ENCODE results near the gene SLC36A1. TPM values are rescaled to one million over a fixed set of nuclear protein-coding genes. Genes with fewer than 3 reads are reported as not detected.

The SLC36A1 gene
- total RNA-seq, 1 experiment from 2014 or later = 13.6 TPM

DNA sequence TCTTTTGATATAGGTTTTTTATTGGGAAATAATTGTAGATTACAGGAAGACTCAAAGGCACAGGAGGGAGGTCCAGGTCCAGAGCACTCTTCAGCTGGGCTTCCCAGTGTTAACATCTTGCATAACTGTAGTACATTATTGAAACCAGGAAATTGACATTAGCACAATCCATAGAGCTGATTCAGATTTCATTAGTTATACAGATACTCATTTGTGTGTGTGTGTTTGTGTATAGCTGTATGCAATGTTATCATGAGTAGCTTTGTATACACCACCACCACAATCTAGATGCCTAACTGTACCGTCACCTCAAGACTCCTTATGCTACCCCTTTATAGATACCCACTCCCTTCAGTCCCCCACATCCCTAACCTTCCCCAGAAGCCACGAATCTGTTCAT lies 47.9 kb downstream of the SLC36A1 start:
- DNase-seq (ENCODE audit: low read depth, low spot score) (no peak), ATAC-seq (no peak)
- Histone ChIP-seq H3K27ac (ENCODE audit: low read length) (no peak overlapping the region), H3K4me3 (ENCODE audit: low read depth in 2 of 2, low read length in 2 of 2) (no peak overlapping the region), H3K9me3 (ENCODE audit: control insufficient read depth, insufficient read depth, low read depth, low read length) (no peaks in the 10 kb centered on the region), H3K36me3 (ENCODE audit: control insufficient read depth, insufficient read depth, low read length) (no peaks in the 10 kb centered on the region), H3K4me1 (ENCODE audit: control insufficient read depth, insufficient read depth, low read length) (no peaks in the 10 kb centered on the region), H3K27me3 (ENCODE audit: control insufficient read depth, insufficient read depth, low read length) (no peaks in the 10 kb centered on the region)
- BruUV-seq (replicated peaks) = no TSS peak
- TF ChIP-seq, protein P1, sequence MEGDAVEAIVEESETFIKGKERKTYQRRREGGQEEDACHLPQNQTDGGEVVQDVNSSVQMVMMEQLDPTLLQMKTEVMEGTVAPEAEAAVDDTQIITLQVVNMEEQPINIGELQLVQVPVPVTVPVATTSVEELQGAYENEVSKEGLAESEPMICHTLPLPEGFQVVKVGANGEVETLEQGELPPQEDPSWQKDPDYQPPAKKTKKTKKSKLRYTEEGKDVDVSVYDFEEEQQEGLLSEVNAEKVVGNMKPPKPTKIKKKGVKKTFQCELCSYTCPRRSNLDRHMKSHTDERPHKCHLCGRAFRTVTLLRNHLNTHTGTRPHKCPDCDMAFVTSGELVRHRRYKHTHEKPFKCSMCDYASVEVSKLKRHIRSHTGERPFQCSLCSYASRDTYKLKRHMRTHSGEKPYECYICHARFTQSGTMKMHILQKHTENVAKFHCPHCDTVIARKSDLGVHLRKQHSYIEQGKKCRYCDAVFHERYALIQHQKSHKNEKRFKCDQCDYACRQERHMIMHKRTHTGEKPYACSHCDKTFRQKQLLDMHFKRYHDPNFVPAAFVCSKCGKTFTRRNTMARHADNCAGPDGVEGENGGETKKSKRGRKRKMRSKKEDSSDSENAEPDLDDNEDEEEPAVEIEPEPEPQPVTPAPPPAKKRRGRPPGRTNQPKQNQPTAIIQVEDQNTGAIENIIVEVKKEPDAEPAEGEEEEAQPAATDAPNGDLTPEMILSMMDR (IDR thresholded peaks at IDR 0.05) = no peak
- TF ChIP-seq TCF7L2 (IDR thresholded peaks at IDR 0.05; ENCODE audit: low read depth, low read length) (no peak), SIN3A (IDR thresholded peaks at IDR 0.05; ENCODE audit: borderline replicate concordance, insufficient read depth, low read depth, low read length) (no peak), POLR2AphosphoS5 (IDR thresholded peaks at IDR 0.05; ENCODE audit: low read depth, low read length) (no peak)
- TF ChIP-seq, protein P2, sequence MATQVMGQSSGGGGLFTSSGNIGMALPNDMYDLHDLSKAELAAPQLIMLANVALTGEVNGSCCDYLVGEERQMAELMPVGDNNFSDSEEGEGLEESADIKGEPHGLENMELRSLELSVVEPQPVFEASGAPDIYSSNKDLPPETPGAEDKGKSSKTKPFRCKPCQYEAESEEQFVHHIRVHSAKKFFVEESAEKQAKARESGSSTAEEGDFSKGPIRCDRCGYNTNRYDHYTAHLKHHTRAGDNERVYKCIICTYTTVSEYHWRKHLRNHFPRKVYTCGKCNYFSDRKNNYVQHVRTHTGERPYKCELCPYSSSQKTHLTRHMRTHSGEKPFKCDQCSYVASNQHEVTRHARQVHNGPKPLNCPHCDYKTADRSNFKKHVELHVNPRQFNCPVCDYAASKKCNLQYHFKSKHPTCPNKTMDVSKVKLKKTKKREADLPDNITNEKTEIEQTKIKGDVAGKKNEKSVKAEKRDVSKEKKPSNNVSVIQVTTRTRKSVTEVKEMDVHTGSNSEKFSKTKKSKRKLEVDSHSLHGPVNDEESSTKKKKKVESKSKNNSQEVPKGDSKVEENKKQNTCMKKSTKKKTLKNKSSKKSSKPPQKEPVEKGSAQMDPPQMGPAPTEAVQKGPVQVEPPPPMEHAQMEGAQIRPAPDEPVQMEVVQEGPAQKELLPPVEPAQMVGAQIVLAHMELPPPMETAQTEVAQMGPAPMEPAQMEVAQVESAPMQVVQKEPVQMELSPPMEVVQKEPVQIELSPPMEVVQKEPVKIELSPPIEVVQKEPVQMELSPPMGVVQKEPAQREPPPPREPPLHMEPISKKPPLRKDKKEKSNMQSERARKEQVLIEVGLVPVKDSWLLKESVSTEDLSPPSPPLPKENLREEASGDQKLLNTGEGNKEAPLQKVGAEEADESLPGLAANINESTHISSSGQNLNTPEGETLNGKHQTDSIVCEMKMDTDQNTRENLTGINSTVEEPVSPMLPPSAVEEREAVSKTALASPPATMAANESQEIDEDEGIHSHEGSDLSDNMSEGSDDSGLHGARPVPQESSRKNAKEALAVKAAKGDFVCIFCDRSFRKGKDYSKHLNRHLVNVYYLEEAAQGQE (IDR thresholded peaks at IDR 0.05; ENCODE audit: insufficient read depth in 1 of 2, low read depth in 2 of 2, low read length in 1 of 2) = no peak
- in situ Hi-C loops (cut with HindIII; ENCODE audit: low pct_unique_long_range_greater_than_20kb, low sequenced_read_pairs) = no loop called here
- intact Hi-C loops (cut with micrococcal nuclease; ENCODE audit: unreplicated experiment) = no loop called here
- ChIA-PET CTCF (no interaction called here), POLR2A (no interaction called here)

DNA sequence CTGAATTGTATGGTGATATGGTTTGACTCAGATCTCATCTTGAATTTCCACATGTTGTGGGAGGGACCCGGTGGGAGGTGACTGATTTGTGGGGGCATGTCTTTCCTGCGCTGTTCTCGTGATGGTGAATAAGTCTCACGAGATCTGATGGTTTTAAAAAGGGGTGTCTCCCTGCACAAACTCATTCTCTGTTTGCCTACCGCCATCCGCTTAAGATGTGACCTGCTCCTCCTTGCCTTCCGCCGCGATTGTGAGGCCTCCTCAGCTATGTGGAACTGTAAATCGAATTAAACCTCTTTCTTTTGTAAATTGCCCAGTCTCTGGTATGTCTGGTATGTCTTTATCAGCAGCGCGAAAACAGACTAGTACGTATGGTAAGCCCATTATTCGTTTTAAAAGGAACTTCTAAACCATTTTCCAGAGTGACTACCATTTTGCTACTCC lies 48.7 kb downstream of the SLC36A1 start:
- ATAC-seq (no peak), DNase-seq (ENCODE audit: low read depth, low spot score) (no peak)
- ChIA-PET POLR2A (no interaction called here), CTCF (no interaction called here)
- Histone ChIP-seq H3K36me3 (ENCODE audit: control insufficient read depth, insufficient read depth, low read length) (no peaks in the 10 kb centered on the region), H3K4me3 (ENCODE audit: low read depth in 2 of 2, low read length in 2 of 2) (no peak overlapping the region), H3K9me3 (ENCODE audit: control insufficient read depth, insufficient read depth, low read depth, low read length) (no peaks in the 10 kb centered on the region), H3K4me1 (ENCODE audit: control insufficient read depth, insufficient read depth, low read length) (no peaks in the 10 kb centered on the region), H3K27me3 (ENCODE audit: control insufficient read depth, insufficient read depth, low read length) (no peaks in the 10 kb centered on the region), H3K27ac (ENCODE audit: low read length) (no peak overlapping the region)
- in situ Hi-C loops (cut with HindIII; ENCODE audit: low pct_unique_long_range_greater_than_20kb, low sequenced_read_pairs) (no loop called here), intact Hi-C loops (cut with micrococcal nuclease; ENCODE audit: unreplicated experiment) (no loop called here)
- no peak for TF ChIP-seq SIN3A (IDR thresholded peaks at IDR 0.05; ENCODE audit: borderline replicate concordance, insufficient read depth, low read depth, low read length)
- no peak for TF ChIP-seq TCF7L2 (IDR thresholded peaks at IDR 0.05; ENCODE audit: low read depth, low read length)
- no peak for TF ChIP-seq POLR2AphosphoS5 (IDR thresholded peaks at IDR 0.05; ENCODE audit: low read depth, low read length)
- TF ChIP-seq, protein P1 (IDR thresholded peaks at IDR 0.05) = no peak
- TF ChIP-seq, protein P2 (IDR thresholded peaks at IDR 0.05; ENCODE audit: insufficient read depth in 1 of 2, low read depth in 2 of 2, low read length in 1 of 2) = no peak
- BruUV-seq (replicated peaks) = no TSS peak
